ENCODE data around the gene SYT9.
A peak's percentile ranks its signal among the peaks of the same experiment; 100 is the strongest.

Gene SYT9

GRCh38 chr11:7423946-7424345 is 172.2 kb downstream of the SYT9 start:
- no peak for DNase-seq (ENCODE audit: low read depth)

- no peak for DNase-seq (ENCODE audit: low read depth)
Measured at GRCh38 chr11:7427733-7428132, 176.0 kb downstream of the SYT9 start.

- no peak for DNase-seq (ENCODE audit: low read depth)
Measured at GRCh38 chr11:7428196-7428595, 176.5 kb downstream of the SYT9 start.

- DNase-seq (ENCODE audit: low read depth), result no peak
Measured at GRCh38 chr11:7430496-7430895, 178.8 kb downstream of the SYT9 start.

GRCh38 chr11:7435176-7435575 is 183.5 kb downstream of the SYT9 start:
- DNase-seq (ENCODE audit: low read depth), result no peak

GRCh38 chr11:7436146-7436545 is 184.4 kb downstream of the SYT9 start:
- no peak for DNase-seq (ENCODE audit: low read depth)

- no peak for DNase-seq (ENCODE audit: low read depth)
Measured at GRCh38 chr11:7436657-7437056, 185.0 kb downstream of the SYT9 start.

GRCh38 chr11:7437696-7438095 is 186.0 kb downstream of the SYT9 start:
- DNase-seq (ENCODE audit: low read depth), result no peak

- DNase-seq (ENCODE audit: low read depth), result no peak
Measured at GRCh38 chr11:7439746-7440320, 188.1 kb downstream of the SYT9 start.

GRCh38 chr11:7442588-7443215 is 191.0 kb downstream of the SYT9 start:
- DNase-seq (ENCODE audit: low read depth), result peak; percentile 71

GRCh38 chr11:7444091-7444981 is 192.6 kb downstream of the SYT9 start:
- DNase-seq (ENCODE audit: low read depth), result no peak

- no peak for DNase-seq (ENCODE audit: low read depth)
Measured at GRCh38 chr11:7445564-7445963, 193.9 kb downstream of the SYT9 start.

GRCh38 chr11:7448201-7448600 is 196.5 kb downstream of the SYT9 start:
- DNase-seq (ENCODE audit: low read depth), result no peak

GRCh38 chr11:7449211-7449840 is 197.6 kb downstream of the SYT9 start:
- DNase-seq (ENCODE audit: low read depth), result no peak

GRCh38 chr11:7449841-7450214 is 198.1 kb downstream of the SYT9 start:
- DNase-seq (ENCODE audit: low read depth), result no peak

- no peak for DNase-seq (ENCODE audit: low read depth)
Measured at GRCh38 chr11:7450836-7451235, 199.1 kb downstream of the SYT9 start.

GRCh38 chr11:7451520-7451919 is 199.8 kb downstream of the SYT9 start:
- DNase-seq (ENCODE audit: low read depth), result no peak

- DNase-seq (ENCODE audit: low read depth), result no peak
Measured at GRCh38 chr11:7451952-7452494, 200.3 kb downstream of the SYT9 start.

GRCh38 chr11:7454854-7455253 is 203.2 kb downstream of the SYT9 start:
- DNase-seq (ENCODE audit: low read depth), result no peak

GRCh38 chr11:7457211-7457610 is 205.5 kb downstream of the SYT9 start:
- no peak for DNase-seq (ENCODE audit: low read depth)

GRCh38 chr11:7462706-7463105 is 211.0 kb downstream of the SYT9 start:
- no peak for DNase-seq (ENCODE audit: low read depth)

GRCh38 chr11:7467652-7468051 is 215.9 kb downstream of the SYT9 start:
- no peak for DNase-seq (ENCODE audit: low read depth)
